Renal cortical epithelial cell (primary cell): ENCODE results near the gene NCKAP5L. TPM values are rescaled to one million over a fixed set of nuclear protein-coding genes. Genes with fewer than 3 reads are reported as not detected.
A peak's percentile ranks its signal among the peaks of the same experiment; 100 is the strongest.
"Not testable (repeated sequence)": the region's sequence is repeated elsewhere in the genome, so short reads cannot be mapped to it uniquely, and the experiment has no call there.

Source experiments
- DNase-seq: peaks from one replicate; pipeline ENCODE4 v3.0.0-alpha.2; 2011; ENCODE audit warnings: low read depth
- total RNA-seq: library from RNA; depleted of rRNA; stranded (reverse); fragments of >200 nt; gene quantifications from 2 replicates; pipeline ENCODE4 v1.2.3, GENCODE V29; 2014

The NCKAP5L gene, protein sequence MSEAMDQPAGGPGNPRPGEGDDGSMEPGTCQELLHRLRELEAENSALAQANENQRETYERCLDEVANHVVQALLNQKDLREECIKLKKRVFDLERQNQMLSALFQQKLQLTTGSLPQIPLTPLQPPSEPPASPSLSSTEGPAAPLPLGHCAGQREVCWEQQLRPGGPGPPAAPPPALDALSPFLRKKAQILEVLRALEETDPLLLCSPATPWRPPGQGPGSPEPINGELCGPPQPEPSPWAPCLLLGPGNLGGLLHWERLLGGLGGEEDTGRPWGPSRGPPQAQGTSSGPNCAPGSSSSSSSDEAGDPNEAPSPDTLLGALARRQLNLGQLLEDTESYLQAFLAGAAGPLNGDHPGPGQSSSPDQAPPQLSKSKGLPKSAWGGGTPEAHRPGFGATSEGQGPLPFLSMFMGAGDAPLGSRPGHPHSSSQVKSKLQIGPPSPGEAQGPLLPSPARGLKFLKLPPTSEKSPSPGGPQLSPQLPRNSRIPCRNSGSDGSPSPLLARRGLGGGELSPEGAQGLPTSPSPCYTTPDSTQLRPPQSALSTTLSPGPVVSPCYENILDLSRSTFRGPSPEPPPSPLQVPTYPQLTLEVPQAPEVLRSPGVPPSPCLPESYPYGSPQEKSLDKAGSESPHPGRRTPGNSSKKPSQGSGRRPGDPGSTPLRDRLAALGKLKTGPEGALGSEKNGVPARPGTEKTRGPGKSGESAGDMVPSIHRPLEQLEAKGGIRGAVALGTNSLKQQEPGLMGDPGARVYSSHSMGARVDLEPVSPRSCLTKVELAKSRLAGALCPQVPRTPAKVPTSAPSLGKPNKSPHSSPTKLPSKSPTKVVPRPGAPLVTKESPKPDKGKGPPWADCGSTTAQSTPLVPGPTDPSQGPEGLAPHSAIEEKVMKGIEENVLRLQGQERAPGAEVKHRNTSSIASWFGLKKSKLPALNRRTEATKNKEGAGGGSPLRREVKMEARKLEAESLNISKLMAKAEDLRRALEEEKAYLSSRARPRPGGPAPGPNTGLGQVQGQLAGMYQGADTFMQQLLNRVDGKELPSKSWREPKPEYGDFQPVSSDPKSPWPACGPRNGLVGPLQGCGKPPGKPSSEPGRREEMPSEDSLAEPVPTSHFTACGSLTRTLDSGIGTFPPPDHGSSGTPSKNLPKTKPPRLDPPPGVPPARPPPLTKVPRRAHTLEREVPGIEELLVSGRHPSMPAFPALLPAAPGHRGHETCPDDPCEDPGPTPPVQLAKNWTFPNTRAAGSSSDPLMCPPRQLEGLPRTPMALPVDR (N-terminal part only)
- 6.6 and 25.4 TPM in 2 replicates for total RNA-seq

DNA sequence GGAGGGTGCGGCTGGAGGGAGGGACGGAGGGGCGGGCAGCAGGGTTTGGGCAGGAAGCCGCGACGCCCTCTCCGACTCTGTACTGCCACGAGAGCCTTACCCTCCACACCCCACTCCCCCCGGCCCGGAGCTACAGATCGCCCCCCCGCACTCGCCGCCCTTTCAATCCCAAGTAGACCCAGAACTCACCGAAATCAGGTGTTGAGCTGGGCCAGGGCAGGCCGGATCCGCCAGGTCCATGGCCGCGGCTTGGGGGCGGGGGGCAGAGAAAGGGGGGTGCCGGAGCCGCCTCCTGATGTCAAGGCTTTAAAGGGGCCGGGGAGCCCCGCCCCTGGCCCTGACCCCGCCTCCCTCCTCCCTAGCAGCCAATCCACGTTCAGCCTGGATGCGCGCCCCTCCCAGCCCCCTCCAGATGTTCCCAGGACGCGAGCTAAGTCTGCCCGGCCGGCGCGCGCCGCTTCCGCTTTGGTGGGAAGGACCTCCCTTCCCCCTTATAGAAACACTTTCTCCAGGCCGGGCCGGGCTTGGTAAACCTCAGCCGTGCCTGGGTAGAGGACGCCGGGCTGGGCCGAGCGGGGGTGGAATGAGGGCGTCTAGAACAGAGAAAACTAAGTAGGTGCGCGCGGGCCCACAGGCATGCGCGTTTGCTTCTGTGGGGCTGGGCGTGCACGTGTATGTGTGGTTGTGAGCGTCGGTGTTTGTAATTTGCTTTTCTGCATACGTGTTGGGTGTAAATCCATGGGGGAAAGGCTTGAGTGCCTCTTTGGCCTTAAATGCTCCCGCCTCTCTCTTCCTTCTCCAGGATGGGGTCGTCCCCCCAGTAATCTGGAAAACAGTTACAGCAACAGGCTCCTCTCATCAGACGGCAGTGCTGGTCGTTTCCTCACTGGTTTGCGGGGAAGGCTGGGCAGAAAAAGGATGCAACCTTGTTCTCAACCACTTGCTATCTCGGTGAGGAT, at the start of gene NCKAP5L:
NCKAP5L (minus strand) TSS at position 281 of the 959 bp plus-strand sequence. CDS start 24,369 bp downstream, outside the sequence.
- DNase-seq: peak; percentile 85

DNA sequence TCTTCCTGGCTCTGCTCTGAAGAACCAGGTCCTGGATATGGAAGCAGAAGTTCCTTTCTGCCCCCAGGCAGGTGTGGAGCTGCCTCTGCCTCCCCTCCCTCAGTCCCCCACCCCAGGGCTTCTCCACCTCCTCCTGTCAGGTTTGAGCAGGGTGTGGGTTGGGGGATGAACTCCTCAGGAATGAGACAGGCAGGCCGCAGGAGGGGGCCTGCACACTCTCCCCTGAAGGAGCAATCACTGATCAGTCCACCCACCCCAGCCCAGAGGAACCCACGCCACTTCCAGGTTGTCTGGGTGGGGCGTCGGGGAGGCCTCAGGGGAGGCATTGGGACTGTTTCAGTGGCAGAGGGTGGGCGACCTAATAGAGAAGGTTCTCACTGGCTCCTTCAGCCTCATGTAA, 48.9 kb upstream of the NCKAP5L start:
- no peak for DNase-seq

DNA sequence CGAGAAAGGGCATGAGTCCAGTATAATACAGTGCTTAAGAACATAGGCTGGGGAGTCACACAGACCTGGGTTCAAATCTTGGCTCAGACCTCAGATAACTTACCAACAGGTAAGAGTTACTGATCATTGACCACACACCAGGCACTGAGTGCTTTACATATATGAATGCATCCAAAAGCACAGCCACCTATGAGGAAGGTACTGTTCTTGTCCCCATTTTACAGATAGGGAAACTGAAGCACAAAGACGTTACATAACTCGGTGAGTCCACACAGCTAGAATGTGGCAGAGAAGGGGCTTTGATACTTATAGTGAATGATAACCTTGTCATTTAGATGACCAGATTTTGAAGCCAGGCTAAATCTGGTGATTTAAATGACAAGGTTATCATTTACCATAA, 47.9 kb upstream of the NCKAP5L start:
- DNase-seq: no peak

DNA sequence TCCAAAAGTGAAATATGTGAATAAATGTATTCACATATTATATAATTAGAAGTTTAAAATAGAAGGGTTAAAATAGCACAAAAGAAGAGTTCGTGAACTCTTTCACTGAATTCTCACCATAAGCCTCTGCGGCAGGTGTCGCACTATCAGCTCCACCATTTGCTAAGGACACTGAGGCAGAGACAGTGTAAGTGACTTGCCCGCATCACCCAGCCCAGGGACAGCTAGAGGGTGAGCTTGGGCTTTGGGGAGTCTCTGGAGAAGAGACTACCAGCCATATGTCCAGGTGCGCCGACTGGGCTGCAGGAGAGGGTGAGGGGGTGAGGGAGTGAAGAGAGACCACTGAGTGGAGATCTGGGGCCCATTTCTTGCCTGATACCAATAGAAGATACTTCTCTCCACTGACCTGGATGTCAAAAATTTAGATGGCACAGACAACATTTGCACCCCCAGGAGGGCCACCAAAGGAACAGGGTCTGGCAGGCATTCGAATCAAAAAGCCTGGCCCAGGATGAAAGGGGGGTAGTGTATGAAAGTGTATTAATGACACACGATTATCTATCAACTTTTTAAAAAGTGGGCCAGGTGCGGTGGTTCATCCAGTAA, 47.0 kb upstream of the NCKAP5L start:
- DNase-seq: no peak

DNA sequence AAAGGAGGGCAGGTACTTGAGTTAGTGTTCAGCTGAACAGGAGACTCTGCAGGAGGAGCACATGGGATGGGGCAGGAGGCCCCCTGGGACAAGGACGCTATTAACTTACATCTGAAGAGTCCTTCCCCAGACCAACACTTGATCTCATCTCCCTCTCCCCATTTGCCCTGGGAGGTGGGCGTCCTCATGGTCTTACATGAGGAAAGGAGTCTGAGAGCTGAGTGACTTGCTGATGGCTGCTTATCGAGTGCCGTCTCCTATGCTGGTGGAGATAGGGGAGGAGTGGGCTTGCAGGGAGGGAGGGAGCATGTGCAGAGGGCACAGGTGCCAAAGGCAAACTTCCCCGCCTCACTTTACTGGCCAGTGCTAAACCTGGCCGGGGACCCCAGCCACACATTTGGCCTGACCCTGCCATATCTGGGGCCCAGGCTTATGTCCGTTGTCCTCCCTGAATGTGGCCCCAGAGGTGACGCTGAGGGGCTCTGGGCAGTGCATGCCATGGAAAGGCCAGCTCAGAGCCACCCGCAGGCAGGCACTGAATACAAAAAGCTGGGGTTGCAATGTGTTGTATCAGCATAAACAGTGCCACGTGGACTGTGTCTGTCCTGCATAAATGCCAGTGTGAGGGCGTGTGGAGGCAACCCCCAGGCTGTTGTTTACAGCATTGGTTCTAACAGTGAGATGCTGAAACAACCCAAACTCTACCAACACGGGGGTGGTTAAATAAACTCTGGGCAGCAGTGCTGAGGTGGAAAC, 46.1 kb upstream of the NCKAP5L start:
- DNase-seq: peak; percentile 45

DNA sequence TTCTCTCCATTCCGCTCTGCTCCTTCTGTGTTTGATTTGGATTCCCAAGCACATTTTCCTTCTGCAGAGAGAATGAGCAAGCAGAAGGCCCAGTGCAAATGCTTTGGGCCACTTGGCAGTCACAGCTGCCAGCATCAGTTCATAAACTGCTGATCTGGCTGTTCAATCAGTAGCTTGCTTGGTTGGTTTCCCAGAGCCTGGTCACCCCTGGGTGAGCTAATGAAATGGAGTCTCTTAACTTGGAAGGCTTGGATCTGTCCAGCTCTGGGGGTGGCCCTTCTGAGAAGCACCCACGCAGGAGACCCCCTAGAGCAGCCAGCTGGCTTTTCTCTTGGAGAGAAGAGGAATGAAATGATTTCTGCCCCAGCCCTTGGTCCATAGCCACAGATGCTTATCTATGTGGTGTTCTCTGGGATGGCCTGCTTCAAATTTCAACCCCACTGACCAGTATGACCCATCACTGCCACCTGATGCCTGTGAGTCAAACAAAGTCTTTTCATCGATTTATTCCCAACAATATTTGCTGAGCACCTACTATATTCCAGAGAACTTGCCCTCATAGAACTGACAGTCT, 45.2 kb upstream of the NCKAP5L start:
- DNase-seq: peak; percentile 59

DNA sequence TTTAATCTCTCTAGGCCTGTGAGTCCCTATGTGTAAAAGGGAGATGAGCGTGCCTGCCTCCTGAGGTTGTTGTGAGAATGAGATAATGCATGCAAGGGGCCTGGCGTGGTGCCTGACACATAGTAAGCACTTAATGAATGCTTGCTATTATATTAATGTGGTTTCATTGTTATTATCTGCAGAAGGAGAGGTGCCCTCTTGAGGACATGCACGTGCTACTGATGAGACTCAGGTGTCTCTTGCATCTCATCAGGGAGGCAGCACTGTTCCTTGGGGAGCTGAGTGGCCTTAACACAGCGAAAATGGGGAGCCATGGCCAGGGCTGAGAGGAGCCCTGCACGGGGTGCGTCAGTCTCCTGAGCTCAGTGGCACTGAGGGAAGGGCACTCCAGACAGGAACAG, 44.6 kb upstream of the NCKAP5L start:
- no peak for DNase-seq

DNA sequence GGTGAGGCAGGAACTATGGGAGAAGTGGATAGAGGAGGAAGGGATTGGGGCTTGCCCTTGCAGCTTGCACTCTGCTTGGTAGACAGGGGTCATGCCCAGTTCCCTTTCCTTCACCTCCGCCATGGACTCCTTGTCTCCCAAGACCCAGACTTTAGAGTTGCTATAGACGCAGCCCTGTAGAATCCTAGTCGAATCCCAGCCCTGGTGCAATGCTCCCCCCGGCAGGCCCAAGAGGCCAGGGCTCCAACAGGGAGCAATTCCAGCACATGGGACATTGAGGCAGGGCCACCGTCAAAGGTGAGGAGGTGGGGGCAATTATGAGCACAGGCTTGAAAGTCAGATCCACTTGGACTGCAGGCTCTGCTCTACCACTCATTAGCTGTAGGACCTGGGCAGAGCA, 44.2 kb upstream of the NCKAP5L start:
- no peak for DNase-seq

DNA sequence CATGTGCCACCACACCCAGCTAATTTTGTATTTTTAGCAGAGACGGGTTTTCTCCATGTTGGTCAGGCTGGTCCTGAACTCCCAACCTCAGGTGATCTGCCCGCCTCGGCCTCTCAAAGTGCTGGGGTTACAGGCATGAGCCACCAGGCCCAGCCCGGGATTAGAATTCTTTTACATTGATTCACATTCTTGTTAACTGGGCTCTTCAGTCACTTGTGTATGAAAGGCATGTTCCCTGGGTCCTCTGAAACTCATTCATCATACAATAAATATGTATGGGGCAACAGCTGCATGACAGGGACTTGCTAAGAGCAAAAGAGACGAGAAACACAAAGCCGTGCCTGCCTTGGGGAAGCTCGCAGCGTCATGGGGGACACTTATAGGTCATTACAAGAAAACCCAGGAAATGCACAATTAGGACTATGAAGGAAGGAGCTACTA, 43.6 kb upstream of the NCKAP5L start:
- DNase-seq: not testable (repeated sequence)

DNA sequence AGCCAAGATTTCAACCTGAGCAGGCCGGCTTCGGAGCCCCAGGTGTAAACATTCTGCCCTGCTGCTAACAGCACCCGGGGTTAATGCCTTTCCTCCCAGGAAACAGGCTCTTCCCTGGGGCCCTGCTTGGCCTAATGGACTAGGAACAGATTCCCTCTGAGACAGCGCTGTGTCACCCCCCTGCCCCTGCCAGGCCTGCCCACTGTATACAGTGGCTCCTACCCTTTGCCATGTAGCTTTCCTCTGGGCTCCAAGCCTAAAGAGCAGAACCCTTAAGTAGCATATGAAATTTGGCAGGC, 43.0 kb upstream of the NCKAP5L start:
- no peak for DNase-seq

DNA sequence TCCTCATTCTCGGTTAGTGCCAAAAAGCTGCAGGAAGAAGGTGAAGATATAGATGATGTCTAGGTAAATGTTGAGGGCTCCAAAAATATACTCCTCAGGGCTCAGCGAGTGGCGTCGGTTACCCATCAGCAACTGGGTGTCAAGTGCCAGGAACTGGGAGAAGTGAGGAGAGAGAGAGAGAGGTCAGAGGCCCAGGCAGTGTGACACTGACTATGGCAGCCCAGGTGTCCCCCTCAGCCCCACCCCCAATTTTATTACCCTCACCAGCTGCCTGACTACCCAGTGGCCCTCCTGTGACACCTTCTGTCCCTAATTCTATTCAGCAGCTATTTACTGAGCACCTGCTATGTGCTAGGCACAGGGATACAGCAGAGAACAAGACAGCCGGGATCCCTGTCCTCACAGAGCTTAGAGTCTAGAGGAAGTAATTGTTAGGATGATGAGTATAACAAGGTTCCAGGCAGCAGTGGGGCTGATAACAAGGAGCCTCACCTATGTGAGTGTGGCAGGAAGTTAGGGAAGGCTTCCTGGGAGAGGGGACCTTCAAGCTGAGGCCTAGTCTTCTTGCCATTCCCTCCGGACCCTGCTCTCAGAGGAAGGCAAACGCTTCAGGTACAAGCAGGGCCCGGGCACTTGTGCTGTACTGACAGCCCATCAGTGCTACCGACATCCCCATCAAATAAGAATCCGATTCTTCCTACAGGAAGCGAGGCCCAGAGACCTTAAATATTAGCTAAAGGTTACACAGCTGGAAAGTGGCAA, 42.5 kb upstream of the NCKAP5L start:
- DNase-seq: no peak

DNA sequence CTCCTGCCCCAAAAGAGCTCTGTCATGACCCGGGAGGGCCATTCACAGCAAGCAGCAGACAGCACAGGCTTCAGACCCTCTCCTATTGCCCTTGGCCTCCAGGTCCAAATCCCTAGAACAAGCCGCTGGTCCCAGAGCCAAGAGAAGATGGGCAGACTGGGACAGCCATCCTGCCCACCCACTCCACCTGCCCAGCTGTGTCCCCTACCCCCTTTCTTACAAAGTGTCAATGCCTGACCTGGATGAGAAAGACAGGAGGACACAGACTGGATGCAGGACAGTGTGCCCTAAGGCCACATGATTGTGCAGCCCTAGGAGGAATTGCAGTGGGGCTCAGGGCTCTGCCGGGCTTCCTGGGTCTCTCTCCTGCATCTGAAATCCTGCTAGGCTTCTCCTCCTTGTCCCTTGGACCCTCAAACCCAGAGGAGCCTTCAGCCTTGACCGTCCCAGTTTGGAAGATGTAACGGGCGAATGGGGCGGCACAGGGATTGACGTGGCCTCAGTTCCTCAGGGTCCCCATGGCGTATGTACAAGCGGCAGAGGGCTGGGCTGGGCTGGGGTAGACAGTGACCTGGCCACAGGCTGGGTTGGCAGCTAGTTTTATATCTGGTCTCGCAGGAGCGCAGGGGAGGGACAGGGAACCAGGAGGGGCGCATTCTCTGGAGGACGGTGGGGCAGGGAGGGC, 41.7 kb upstream of the NCKAP5L start:
- no peak for DNase-seq

DNA sequence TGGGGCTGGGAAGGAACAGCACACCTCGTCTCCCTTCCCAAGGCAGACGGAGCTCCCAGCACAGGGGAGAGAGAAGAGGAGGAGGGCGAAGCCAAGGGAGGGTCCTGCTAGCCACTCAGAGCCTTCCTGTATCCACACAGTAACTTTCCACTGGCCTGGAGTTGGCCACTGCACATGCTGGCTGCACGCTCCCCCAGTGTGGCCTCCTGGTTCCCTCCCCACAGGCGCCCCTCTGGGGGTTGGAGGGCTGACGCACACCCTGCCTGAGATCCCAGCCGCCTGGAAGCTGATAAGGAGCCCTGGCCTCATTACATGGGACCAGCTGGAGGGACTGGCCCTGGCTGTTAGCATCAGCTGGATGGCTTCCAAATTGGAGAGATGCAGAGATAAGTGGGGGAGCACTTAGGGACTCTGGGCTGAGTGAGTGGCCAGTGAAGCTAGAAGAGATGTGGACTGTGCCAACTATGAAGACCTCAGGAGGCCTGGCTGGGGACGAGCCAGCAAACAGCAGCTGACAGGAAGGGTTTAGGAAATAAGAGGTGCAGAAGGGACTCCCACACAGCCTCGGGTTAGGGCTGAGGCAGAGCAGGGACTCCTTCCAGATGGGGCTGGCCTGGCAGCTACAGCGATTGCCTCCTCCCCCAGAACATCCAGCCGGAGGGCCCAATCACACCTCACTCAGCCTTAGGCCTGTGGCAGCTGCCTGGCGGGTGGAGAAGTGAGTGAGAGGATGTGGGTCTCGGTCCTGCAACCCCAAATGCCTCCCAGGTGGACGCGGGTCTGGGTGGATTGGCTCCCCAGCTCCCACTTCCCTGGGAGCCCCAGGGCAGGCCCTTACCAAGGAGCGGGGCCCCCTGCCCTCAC, 41.0 kb upstream of the NCKAP5L start:
- DNase-seq: peak; percentile 26

DNA sequence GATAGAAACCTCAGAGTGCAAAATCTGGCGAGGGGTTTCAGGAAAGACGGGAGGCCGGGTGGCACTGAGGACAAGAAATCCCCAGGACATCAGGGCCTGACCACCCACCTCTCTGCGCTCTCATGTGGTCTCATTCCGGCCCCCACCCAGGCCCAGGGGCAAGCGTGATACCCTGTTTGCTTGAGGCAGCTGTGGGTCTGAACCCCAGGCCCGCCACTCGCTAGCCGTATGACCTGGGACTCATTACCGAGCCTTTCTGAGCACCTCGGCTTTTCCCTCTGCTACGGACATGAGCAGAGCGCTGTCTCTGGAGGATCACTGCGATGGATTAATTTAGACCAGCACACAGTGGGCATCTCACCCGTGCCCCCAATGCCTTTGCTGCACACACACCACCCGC, 40.2 kb upstream of the NCKAP5L start:
- no peak for DNase-seq

DNA sequence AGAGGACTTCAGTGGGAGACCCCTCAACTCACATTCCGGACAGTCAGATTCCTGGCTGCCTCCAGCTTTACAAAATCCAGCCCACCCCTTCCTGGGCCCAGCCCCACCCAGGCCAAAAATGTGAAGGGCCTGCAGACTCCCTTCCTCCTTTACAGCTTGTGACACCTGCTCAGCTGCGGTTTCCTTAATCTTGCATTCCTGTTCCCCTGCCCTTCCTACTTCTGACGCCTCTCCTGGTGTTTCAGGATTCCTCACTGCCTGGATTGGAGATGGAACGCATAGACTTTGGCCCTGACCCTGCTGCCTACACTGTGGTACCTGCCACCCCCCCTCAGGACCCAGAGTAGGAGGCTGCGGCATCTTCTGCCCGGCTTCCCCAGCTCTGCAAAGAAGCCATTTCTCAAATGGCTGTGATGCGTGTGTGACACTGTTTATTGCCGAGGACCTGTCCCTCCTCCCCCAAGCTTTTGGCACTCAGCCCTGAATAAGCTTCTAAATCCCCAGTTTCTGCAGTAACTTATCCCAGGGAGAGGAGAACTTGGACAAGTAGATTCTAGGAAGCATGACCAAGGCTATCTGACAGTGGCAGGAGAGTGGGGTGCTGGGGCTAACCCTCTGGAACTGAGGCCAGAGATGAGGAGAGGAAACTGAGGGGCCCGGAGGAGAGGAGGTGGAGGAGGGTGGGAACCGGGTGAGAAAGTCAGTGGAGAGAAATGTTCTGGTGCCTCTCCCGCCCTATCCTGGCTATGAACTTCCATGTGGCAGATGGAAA, 39.5 kb upstream of the NCKAP5L start:
- no peak for DNase-seq

DNA sequence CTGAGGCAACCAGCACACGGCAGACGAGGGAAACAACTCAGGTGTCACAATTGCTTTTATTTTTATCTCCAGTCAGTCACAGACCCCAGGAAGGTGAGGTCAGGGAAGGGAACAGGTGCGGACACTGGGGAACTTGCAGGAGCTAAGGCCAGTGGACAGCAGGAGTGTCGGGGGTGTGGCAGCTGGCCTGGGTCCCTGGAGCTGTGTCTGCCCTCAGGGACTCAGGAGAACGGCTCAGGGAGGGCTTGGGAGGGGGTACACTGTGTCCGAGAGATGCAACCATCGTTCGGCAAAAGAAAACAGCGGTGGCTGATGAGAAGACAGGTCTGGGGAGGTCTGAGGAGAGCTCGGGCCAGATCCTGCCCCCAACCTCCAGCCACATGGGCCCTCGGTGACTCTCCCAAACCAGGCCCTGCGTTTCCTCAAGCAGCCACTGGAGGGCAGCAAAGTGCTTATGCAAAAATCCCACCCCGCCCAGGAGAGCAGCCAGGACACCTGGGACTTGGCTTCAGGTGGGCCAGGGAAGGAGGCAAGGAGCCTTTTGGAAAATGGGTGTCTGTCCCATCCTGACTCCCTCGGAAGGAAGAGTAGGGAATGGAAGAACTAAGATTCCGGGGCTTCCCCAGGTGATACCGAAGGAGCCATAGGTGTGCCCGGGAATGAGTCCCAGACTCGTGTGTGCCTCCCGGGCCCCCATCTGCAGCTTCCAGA, 38.8 kb upstream of the NCKAP5L start:
- DNase-seq: peak; percentile 21
